H9 (cell line): Measurements from ENCODE around the gene ATP2B2. TPM values are rescaled to one million over a fixed set of nuclear protein-coding genes. Genes with fewer than 3 reads are reported as not detected.

Experiments
- DNase-seq: peaks from one replicate; pipeline ENCODE4 v3.0.0-alpha.2; 2017
- H2AFZ ChIP-seq: one replicate; pipeline ENCODE4 v1.6.1; 2013; ENCODE audit warnings: mild to moderate bottlenecking, low read length, control low read depth, moderate library complexity
- H2AK5ac ChIP-seq: 2 replicates; pipeline ENCODE4 v1.6.1; 2013; ENCODE audit warnings: low read length, control low read depth, mixed read lengths; ENCODE audit not compliant: insufficient read length
- H2BK120ac ChIP-seq: one replicate; pipeline ENCODE4 v1.6.1; 2013; ENCODE audit warnings: low read depth, mild to moderate bottlenecking, low read length, control low read depth, inconsistent platforms; ENCODE audit not compliant: poor library complexity, severe bottlenecking
- H2BK12ac ChIP-seq: 2 replicates; pipeline ENCODE4 v1.6.1; 2013; ENCODE audit warnings: low read length, control low read depth, mixed read lengths, low read depth; ENCODE audit not compliant: insufficient read length
- H2BK15ac ChIP-seq: 2 replicates; pipeline ENCODE4 v1.6.1; 2013; ENCODE audit warnings: low read depth, low read length, control low read depth
- H2BK20ac ChIP-seq: one replicate; pipeline ENCODE4 v1.6.1; 2013; ENCODE audit warnings: low read depth, mild to moderate bottlenecking, low read length, control low read depth, inconsistent platforms; ENCODE audit not compliant: poor library complexity, severe bottlenecking
- H2BK5ac ChIP-seq: 2 replicates; pipeline ENCODE4 v1.6.1; 2013; ENCODE audit warnings: low read length, control low read depth, mixed read lengths; ENCODE audit not compliant: insufficient read length
- H3K14ac ChIP-seq: 2 replicates; pipeline ENCODE4 v1.6.1; 2013; ENCODE audit warnings: low read length, control low read depth; ENCODE audit not compliant: insufficient read depth
- H3K18ac ChIP-seq: 2 replicates; pipeline ENCODE4 v1.6.1; 2013; ENCODE audit warnings: low read depth, mild to moderate bottlenecking, mixed read lengths, low read length, control low read depth; ENCODE audit not compliant: insufficient read length
- H3K23ac ChIP-seq: 2 replicates; pipeline ENCODE4 v1.6.1; 2013; ENCODE audit warnings: low read length, control low read depth, mixed read lengths, low read depth; ENCODE audit not compliant: insufficient read length
- H3K23me2 ChIP-seq: 2 replicates; pipeline ENCODE4 v1.6.1; 2013; ENCODE audit warnings: low read depth, mild to moderate bottlenecking, mixed read lengths, low read length, control low read depth; ENCODE audit not compliant: insufficient read length, poor library complexity, severe bottlenecking
- H3K27ac ChIP-seq: 2 replicates; pipeline ENCODE4 v1.5.1; 2013; ENCODE audit warnings: low read length, control low read depth, mixed read lengths, low read depth; ENCODE audit not compliant: insufficient read length
- H3K27me3 ChIP-seq: 2 replicates; pipeline ENCODE4 v1.6.1; 2013; ENCODE audit warnings: low read length, control low read depth, inconsistent platforms; ENCODE audit not compliant: insufficient read depth
- H3K4ac ChIP-seq: 2 replicates; pipeline ENCODE4 v1.6.1; 2013; ENCODE audit warnings: low read depth, mild to moderate bottlenecking, control low read depth, inconsistent platforms, low read length, moderate library complexity
- H3K4me1 ChIP-seq: 2 replicates; pipeline ENCODE4 v1.6.1; 2013; ENCODE audit warnings: low read length, control low read depth, inconsistent platforms; ENCODE audit not compliant: insufficient read depth
- H3K4me2 ChIP-seq: 2 replicates; pipeline ENCODE4 v1.6.1; 2013; ENCODE audit warnings: low read length, control low read depth, mixed read lengths; ENCODE audit not compliant: insufficient read length, insufficient read depth
- H3K56ac ChIP-seq: 2 replicates; pipeline ENCODE4 v1.6.1; 2013; ENCODE audit warnings: low read depth, mild to moderate bottlenecking, mixed read lengths, low read length, control low read depth; ENCODE audit not compliant: insufficient read length
- H3K79me1 ChIP-seq: 2 replicates; pipeline ENCODE4 v1.6.1; 2013; ENCODE audit warnings: low read depth, mild to moderate bottlenecking, moderate library complexity, low read length, control low read depth, inconsistent platforms; ENCODE audit not compliant: insufficient read depth, poor library complexity, severe bottlenecking
- H3K79me2 ChIP-seq: 2 replicates; pipeline ENCODE4 v1.6.1; 2013; ENCODE audit warnings: low read length, control low read depth, inconsistent platforms; ENCODE audit not compliant: insufficient read depth
- H3K9ac ChIP-seq: 2 replicates; pipeline ENCODE4 v1.6.1; 2013; ENCODE audit warnings: low read length, control low read depth, mixed read lengths; ENCODE audit not compliant: insufficient read length; ENCODE audit errors: extremely low read depth
- H3K9me3 ChIP-seq: one replicate; pipeline ENCODE4 v1.6.1; 2013; ENCODE audit warnings: low read depth, low read length, inconsistent platforms; ENCODE audit not compliant: control insufficient read depth
- H3T11ph ChIP-seq: one replicate; pipeline ENCODE4 v1.6.1; 2013; ENCODE audit warnings: mild to moderate bottlenecking, low read length, control low read depth, inconsistent platforms
- H4K20me1 ChIP-seq: one replicate; pipeline ENCODE4 v1.6.1; 2013; ENCODE audit not compliant: control insufficient read depth, insufficient read length, insufficient read depth
- H4K5ac ChIP-seq: 2 replicates; pipeline ENCODE4 v1.6.1; 2013; ENCODE audit warnings: low read depth, mild to moderate bottlenecking, mixed read lengths, low read length, control low read depth; ENCODE audit not compliant: insufficient read length
- H4K8ac ChIP-seq: replicated peaks from 2 replicates; pipeline ENCODE4 v1.6.1; 2013; ENCODE audit warnings: low read length, control low read depth, mixed read lengths, low read depth; ENCODE audit not compliant: insufficient read length
- H4K91ac ChIP-seq: 2 replicates; pipeline ENCODE4 v1.6.1; 2013; ENCODE audit warnings: low read depth, mild to moderate bottlenecking, moderate library complexity, mixed read lengths, low read length, control low read depth; ENCODE audit not compliant: insufficient read length
- H3K27ac Mint-ChIP-seq, 3 experiments: 2 replicates in 2 of 3; 3 replicates in 1 of 3; pipeline ENCODE4 v1.8.0; 2020 to 2021; ENCODE audit warnings: mixed read lengths in 3 of 3, mild to moderate bottlenecking in 1 of 3, moderate library complexity in 1 of 3
- H3K27me3 Mint-ChIP-seq: 2 replicates; pipeline ENCODE4 v1.8.0; 2021; ENCODE audit warnings: low read depth, mild to moderate bottlenecking, moderate library complexity, mixed read lengths
- H3K36me3 Mint-ChIP-seq, 3 experiments: 2 replicates in 2 of 3; 3 replicates in 1 of 3; pipeline ENCODE4 v1.8.0; 2020 to 2021; ENCODE audit warnings: low read depth in 3 of 3, mixed read lengths in 3 of 3; ENCODE audit not compliant: insufficient read depth in 1 of 3
- H3K4me1 Mint-ChIP-seq, 2 experiments: 2 replicates each; pipeline ENCODE4 v1.8.0; 2020; ENCODE audit warnings: mixed read lengths in 2 of 2
- H3K4me3 Mint-ChIP-seq, 2 experiments: 2 replicates in 1 of 2; 3 replicates in 1 of 2; pipeline ENCODE4 v1.8.0; 2020 to 2021; ENCODE audit warnings: mild to moderate bottlenecking in 2 of 2, mixed read lengths in 2 of 2, moderate library complexity in 1 of 2
- H3K9me3 Mint-ChIP-seq, 2 experiments: 2 replicates in 1 of 2; 3 replicates in 1 of 2; pipeline ENCODE4 v1.8.0; 2020; ENCODE audit warnings: mild to moderate bottlenecking in 2 of 2, mixed read lengths in 2 of 2, moderate library complexity in 1 of 2
- WGBS: extraction: QIAGEN DNeasy Blood & Tissue Kit; methylation state at CpG from one replicate; pipeline ENCODE4 v1.1.7; 2013; ENCODE audit warnings: missing lambda C conversion rate, low lambda C conversion rate, mixed read lengths; ENCODE audit not compliant: insufficient read length; ENCODE audit errors: extremely low coverage; 5-methylcytosine and 5-hydroxymethylcytosine counted together
- total RNA-seq: library from RNA; stranded (reverse); gene quantifications from 2 replicates; pipeline ENCODE4 v1.2.1, GENCODE V29; 2021
- TF ChIP-seq, protein P1 (sequence below): fragments of 200-600 bp; sonication (generic); conservative IDR thresholded peaks from 3 replicates; pipeline ENCODE4 v1.8.0; 2021; ENCODE audit warnings: antibody characterized with exemption, mild to moderate bottlenecking

ATP2B2 gene
- total RNA-seq, 1 experiment from 2014 or later: 0.33 TPM

DNA sequence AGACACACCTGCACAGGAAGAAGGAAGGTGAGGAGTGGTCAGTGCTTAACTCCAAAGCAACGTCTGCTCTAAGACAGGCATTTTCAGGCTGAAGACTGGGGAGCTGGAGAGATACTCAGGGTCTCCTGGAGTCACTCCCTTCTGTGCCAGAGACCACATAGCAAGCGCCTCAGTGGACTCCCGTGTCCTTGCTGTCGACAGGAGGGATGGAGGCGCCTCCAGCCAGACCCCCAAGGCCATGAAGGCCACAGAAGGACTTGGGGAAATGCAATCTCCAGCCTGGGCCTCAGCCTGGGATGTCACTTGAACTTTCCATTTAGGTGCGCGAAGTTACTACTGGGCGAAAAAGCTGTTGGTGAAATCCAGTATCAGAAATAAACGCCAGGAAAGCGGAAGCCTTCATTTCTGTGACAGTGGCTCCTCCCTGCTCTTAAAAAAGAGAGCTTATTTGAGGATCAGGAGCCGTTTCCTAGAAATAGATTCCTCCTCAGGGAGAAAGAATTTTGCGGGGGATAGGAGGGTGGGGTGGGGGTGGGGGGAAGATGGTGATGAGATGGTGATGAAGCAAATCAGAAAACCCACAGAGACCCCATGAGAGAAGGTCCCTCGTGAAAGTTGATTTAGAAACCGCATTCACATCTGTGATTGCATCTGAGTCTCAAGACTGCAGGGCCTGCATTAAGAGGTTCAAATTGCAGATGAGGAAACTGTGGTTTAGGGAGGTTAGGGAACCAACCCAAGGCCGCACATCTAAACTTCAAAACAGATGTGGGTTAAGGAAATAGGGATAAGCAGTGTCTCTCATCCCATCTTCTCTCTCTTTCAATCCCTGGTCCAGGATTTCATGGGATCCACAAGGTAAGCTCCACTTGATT, 78.8 kb downstream of the ATP2B2 start:
- H4K20me1 ChIP-seq: no peaks in the 10 kb centered on the region

More for the DNA sequence above, 78.8 kb downstream of the ATP2B2 start:
- no peak overlapping the region for H3K4me2 ChIP-seq
- no peak overlapping the region for H3K27ac Mint-ChIP-seq
- no peak overlapping the region for H2BK20ac ChIP-seq
- no peak overlapping the region for H2BK12ac ChIP-seq
- H3K23ac ChIP-seq: no peak overlapping the region
- no peak overlapping the region for H3K4ac ChIP-seq
- WGBS: no CpG with 5 or more reads among the region's 15 CpGs
- H2BK5ac ChIP-seq: no peak overlapping the region
- H3K79me1 ChIP-seq: no peaks in the 10 kb centered on the region
- H3K27ac ChIP-seq: no peak overlapping the region
- H3K4me1 Mint-ChIP-seq: peaks cover 1 to 16% of the 10 kb centered on the region in 2 experiments; a peak in 2 of 4 replicates
- H3K14ac ChIP-seq: no peak overlapping the region
- no peak overlapping the region for H3K4me3 Mint-ChIP-seq
- H3K9me3 Mint-ChIP-seq: no peaks in the 10 kb centered on the region
- H3T11ph ChIP-seq: no peak overlapping the region
- no peak overlapping the region for H4K8ac ChIP-seq
- H2BK15ac ChIP-seq: no peak overlapping the region
- DNase-seq: no peak
- H3K56ac ChIP-seq: no peak overlapping the region
- H3K79me2 ChIP-seq: no peaks in the 10 kb centered on the region
- H4K91ac ChIP-seq: no peak overlapping the region
- H3K36me3 Mint-ChIP-seq: no peaks in the 10 kb centered on the region
- H3K27me3 ChIP-seq: no peaks in the 10 kb centered on the region
- H3K27me3 Mint-ChIP-seq: peaks cover 17% of the 10 kb centered on the region
- H2AK5ac ChIP-seq: no peak overlapping the region
- no peaks in the 10 kb centered on the region for H3K9me3 ChIP-seq
- no peaks in the 10 kb centered on the region for H3K4me1 ChIP-seq
- no peaks in the 10 kb centered on the region for H3K23me2 ChIP-seq
- TF ChIP-seq, protein P1, sequence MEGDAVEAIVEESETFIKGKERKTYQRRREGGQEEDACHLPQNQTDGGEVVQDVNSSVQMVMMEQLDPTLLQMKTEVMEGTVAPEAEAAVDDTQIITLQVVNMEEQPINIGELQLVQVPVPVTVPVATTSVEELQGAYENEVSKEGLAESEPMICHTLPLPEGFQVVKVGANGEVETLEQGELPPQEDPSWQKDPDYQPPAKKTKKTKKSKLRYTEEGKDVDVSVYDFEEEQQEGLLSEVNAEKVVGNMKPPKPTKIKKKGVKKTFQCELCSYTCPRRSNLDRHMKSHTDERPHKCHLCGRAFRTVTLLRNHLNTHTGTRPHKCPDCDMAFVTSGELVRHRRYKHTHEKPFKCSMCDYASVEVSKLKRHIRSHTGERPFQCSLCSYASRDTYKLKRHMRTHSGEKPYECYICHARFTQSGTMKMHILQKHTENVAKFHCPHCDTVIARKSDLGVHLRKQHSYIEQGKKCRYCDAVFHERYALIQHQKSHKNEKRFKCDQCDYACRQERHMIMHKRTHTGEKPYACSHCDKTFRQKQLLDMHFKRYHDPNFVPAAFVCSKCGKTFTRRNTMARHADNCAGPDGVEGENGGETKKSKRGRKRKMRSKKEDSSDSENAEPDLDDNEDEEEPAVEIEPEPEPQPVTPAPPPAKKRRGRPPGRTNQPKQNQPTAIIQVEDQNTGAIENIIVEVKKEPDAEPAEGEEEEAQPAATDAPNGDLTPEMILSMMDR: no peak
- no peak overlapping the region for H4K5ac ChIP-seq
- no peak overlapping the region for H3K9ac ChIP-seq
- no peak overlapping the region for H3K18ac ChIP-seq
- no peak overlapping the region for H2AFZ ChIP-seq
- no peak overlapping the region for H2BK120ac ChIP-seq
